HG03565 (cell line): ENCODE data around the gene H1-8.
"Not testable (repeated sequence)": the region's sequence is repeated elsewhere in the genome, so short reads cannot be mapped to it uniquely, and the experiment has no call there.

Experiments used
- ATAC-seq: cut with Tn5 transposase; IDR thresholded peaks from one replicate; pipeline ENCODE4 v1.9.1; 2021; ENCODE audit warnings: mild to moderate bottlenecking, moderate library complexity; ENCODE audit not compliant: unreplicated experiment

Gene H1-8

DNA sequence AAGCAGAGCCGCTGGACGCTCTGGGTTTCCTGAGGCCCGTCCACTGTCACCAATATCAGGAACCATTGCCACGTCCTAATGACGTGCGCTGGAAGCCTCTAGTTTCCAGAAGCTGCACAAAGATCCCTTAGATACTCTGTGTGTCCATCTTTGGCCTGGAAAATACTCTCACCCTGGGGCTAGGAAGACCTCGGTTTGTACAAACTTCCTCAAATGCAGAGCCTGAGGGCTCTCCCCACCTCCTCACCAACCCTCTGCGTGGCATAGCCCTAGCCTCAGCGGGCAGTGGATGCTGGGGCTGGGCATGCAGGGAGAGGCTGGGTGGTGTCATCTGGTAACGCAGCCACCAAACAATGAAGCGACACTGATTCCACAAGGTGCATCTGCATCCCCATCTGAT lies 11.3 kb upstream of the H1-8 start:
- no peak for ATAC-seq

DNA sequence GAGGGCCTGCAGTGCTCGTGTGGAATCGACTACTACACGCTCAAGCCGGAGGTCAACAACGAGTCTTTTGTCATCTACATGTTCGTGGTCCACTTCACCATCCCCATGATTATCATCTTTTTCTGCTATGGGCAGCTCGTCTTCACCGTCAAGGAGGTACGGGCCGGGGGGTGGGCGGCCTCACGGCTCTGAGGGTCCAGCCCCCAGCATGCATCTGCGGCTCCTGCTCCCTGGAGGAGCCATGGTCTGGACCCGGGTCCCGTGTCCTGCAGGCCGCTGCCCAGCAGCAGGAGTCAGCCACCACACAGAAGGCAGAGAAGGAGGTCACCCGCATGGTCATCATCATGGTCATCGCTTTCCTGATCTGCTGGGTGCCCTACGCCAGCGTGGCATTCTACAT lies 10.7 kb upstream of the H1-8 start:
- ATAC-seq, result no peak

DNA sequence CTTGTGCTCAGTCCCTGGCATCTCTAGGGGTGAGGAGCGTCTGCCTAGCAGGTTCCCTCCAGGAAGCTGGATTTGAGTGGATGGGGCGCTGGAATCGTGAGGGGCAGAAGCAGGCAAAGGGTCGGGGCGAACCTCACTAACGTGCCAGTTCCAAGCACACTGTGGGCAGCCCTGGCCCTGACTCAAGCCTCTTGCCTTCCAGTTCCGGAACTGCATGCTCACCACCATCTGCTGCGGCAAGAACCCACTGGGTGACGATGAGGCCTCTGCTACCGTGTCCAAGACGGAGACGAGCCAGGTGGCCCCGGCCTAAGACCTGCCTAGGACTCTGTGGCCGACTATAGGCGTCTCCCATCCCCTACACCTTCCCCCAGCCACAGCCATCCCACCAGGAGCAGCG lies 9.6 kb upstream of the H1-8 start:
- ATAC-seq, result no peak

DNA sequence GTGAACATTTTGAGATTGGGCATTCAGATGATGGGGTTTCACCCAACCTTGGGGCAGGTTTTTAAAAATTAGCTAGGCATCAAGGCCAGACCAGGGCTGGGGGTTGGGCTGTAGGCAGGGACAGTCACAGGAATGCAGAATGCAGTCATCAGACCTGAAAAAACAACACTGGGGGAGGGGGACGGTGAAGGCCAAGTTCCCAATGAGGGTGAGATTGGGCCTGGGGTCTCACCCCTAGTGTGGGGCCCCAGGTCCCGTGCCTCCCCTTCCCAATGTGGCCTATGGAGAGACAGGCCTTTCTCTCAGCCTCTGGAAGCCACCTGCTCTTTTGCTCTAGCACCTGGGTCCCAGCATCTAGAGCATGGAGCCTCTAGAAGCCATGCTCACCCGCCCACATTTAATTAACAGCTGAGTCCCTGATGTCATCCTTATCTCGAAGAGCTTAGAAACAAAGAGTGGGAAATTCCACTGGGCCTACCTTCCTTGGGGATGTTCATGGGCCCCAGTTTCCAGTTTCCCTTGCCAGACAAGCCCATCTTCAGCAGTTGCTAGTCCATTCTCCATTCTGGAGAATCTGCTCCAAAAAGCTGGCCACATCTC lies 8.4 kb upstream of the H1-8 start:
- ATAC-seq, result no peak

DNA sequence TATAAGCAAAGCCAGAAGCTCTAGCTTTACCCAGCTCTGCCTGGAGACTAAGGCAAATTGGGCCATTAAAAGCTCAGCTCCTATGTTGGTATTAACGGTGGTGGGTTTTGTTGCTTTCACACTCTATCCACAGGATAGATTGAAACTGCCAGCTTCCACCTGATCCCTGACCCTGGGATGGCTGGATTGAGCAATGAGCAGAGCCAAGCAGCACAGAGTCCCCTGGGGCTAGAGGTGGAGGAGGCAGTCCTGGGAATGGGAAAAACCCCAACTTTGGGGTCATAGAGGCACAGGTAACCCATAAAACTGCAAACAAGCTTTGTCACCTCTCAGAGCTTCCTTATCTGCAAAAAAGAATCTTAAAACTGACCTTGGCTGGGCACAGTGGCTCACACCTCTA lies 7.9 kb upstream of the H1-8 start:
- no peak for ATAC-seq

DNA sequence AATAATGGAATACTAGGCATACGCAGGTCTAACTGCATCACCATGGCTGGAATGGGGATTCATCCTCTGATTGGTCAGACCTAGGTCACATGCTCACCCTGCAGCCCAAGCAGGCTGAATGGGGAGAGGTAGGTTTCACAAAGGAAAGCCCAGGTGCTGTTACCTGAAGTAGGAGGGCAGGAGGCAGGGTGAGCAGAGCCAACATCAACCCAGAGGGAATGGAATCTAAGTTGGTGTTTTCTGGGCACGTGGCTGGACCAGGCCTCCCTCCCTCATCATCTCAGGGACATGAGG lies 6.7 kb upstream of the H1-8 start:
- ATAC-seq, result no peak

DNA sequence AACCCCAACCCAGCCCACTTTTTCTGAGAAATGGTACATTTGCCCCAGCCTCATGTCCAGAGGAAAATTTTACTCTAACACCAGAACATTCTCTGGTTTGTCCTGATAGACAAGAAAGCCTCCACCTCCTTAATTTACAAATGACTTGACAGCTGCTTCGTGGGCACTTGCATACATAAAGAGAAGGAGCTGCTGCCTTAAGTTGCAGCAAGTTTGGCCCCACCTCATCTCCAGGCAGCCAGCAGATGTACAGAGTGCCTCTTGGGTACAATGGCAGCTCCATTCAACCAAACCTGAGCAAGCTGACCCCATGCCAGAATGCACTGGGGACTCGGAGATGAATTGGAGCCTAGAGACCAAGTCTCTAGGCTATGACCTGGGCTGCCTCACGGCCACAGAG lies 6.2 kb upstream of the H1-8 start:
- ATAC-seq, result no peak

DNA sequence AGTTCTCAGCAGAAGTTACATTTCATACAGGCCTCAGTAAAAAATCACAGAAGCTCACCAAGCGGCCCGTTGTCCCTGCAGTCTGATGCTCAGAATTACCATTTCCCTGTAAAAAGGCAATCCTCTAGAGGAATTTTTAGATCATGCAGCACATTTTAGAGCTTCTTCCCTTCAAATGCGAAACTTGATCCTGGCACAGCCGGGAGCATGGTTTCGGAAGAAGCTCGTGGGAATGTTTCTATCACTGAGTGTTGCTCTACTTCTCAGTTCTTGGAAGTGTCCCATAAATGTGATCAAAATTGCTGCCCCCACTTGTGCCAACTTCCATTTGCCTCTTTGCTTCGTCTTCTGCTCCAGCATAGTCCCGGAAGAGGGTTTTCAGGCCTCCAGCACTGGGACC lies 3.8 kb upstream of the H1-8 start:
- ATAC-seq, result no peak

DNA sequence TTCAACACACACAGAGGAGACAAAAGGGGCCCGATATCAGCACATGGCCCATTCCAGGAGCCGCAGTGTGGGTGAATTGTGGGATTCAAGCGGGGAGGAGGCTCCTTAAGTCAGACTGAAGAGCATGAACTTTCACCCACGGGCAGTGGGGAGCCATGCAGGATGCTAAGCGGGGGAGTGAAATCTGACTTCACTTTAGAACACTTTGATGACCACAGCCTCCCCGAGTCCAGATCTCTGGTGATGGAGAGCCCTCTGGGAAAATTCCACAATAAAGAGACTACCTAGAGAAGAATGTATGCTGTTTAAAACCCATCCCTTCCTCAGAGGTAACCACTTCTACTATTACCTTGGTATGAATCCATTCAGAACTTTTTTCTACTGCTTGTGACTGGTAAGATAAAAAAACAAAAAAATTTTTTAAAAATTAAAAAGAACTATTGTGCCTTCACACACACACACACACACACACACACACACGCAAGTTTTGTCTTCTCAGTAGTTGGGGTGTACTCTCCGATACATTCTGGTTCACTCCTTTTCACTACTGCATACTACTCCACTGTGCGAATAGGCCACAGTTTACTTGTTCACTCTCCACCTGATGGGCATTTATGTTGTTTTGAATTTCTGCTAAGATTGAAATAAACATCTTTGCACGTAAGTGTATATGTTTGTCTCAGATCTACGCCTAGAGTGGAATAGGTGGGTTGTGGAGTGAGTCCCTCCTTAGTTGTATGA lies 2.0 kb upstream of the H1-8 start:
- no peak for ATAC-seq

DNA sequence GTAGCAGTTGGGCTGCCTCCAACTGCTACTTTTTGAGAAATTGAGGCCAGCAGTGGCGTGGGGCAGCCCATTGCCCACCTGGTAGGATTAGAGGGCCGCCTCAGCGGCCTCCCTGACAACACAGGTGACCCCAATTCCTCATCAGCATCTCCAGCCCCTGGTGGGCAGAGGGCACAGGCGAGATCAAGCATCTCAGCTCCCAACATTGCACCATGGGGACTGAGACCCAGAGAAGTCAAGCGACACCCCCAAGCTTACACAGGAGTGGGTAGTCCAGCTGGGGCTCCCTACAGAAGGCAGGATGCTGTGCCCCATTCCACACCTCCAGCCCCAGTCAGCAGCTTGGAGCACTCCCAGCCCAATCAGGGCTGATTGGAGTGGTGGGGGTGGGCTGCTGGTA lies 228 bp upstream of the H1-8 start:
- no peak for ATAC-seq

DNA sequence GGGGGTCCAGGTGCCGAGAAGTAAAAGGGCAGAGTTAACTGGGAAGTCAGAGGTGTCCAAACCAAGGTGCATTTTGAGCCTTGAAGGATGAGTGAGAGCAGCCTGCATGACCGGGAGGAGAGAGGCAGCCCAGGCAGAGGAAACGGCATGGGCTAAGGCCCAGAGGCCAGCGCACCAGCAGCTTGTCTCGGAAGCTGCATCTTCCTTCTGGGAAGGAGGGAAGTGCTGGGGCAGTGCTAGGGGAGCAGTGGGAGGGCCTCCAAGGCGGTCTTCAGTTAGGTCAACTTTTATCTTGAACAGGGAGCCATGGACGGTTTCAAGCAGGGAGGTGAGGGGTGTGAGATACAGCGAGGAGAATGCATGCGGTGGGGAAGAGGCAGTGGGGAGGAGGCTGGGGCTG lies 1.0 kb downstream of the H1-8 start:
- no peak for ATAC-seq

DNA sequence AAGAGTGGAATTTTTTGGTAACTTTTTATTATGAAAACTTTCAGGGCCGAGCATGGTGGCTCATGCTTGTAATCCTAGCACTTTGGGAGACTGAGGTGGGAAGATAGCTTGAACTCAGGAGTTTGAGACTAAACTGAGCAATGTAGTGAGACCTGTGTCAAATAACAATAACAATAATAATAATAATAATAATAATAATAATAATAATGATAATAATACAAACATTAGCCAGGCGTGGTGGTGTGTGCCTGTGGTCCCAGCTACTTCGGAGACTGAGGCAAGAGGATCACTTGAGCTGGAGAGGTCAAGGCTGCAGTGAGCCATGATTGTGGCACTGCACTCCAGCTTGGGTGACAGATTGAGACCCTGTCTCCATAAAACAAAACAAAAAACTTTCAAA lies 3.0 kb downstream of the H1-8 start:
- not testable (repeated sequence) for ATAC-seq

DNA sequence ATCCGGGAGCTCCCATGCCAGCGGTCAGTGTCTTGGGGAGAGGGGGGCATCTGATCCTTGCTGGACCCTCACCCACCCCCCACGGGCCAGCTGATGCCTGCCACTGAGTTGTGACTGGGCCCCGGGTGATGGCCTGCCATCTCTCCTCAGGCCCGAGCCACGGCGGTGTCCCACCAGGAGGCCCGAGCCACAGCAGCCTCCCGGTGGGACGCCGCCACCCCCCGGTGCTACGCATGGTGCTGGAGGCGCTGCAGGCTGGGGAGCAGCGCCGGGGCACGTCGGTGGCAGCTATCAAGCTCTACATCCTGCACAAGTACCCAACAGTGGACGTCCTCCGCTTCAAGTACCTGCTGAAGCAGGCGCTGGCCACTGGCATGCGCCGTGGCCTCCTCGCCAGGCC lies 4.3 kb downstream of the H1-8 start:
- no peak for ATAC-seq

DNA sequence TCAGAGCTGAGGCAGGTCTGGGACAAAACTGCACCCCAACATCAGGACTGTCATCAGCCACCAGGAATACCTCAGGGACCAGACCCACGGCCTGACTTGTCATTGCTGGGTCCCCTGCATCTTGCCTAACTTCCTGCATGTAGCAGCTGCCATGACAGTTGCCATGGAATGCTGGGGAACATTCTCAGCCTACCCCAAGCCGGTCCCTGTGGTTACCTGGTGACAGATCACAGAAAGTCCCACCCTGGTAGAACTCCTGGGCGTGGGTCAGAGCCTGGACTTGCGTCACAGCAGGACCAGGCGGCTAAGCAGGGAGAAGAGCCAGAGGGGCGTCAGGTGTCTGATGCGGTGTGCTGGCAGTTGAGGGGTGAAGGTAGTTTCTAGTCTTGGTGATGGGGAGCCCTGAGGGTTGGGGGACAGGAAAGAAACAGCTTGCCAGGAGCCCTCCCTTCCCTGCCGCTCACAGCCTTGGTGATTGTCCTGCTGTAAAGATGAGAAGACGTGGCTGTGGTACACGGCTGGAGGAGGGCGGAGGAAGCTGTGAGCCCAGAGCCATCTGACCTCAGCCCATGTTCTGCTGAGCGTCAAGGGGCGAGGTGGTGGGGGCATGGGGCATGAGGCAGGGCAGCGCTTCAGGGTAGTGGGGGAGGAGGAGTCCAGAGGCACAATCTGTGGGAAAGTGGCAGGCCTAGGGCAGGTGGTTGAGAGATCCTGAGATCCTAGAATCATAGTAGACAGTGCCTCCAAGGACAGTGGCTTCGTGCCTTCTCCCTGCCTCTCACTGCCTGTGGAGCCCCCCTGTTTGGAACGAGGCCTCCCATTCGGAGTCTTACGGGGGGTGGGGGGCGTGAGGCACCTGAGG lies 5.4 kb downstream of the H1-8 start:
- no peak for ATAC-seq

DNA sequence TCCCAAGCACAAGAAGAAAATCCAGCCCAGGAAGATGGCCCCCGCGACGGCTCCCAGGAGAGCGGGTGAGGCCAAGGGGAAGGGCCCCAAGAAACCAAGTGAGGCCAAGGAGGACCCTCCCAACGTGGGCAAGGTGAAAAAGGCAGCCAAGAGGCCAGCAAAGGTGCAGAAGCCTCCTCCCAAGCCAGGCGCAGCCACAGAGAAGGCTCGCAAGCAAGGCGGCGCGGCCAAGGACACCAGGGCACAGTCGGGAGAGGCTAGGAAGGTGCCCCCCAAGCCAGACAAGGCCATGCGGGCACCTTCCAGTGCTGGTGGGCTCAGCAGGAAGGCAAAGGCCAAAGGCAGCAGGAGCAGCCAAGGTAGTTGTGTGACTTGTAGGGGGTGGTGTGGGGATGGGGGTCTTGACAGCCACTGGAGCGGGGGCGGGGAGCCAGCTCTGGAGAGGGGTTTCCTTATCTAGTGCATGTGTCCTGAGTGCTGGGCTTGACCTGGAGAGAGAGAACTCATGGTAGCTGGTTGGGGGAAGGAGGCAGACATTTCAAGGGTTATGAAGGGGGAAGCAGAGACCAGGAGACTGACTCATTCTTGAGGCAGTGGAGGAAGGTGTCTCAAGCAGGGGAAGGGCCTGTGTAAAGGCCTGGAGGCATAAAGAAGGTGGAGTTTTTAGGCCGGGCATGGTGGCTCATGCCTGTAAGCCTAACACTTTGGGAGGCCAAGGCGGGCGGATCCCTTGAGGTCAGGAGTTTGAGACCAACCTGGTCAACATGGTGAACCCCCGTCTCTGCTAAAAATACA lies 6.2 kb downstream of the H1-8 start:
- no peak for ATAC-seq

DNA sequence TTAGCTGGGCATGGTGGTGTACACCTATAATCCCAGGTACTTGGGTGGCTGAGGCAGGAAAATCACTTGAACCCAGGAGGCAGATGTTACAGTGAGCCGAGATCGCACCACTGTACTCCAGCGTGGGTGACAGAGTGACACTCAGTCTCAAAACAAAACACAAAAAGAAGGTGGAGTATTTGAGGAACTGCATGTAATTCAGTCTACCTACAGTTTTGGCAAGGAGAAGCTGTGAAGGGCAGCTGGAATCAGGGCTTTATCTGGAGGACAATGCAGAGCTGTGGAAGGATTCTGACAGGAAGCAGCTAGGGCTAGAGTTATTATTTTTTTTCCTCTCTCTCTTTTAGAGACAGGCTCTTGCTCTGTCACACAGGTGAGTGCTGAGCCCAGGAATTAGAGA lies 6.8 kb downstream of the H1-8 start:
- ATAC-seq, result no peak

DNA sequence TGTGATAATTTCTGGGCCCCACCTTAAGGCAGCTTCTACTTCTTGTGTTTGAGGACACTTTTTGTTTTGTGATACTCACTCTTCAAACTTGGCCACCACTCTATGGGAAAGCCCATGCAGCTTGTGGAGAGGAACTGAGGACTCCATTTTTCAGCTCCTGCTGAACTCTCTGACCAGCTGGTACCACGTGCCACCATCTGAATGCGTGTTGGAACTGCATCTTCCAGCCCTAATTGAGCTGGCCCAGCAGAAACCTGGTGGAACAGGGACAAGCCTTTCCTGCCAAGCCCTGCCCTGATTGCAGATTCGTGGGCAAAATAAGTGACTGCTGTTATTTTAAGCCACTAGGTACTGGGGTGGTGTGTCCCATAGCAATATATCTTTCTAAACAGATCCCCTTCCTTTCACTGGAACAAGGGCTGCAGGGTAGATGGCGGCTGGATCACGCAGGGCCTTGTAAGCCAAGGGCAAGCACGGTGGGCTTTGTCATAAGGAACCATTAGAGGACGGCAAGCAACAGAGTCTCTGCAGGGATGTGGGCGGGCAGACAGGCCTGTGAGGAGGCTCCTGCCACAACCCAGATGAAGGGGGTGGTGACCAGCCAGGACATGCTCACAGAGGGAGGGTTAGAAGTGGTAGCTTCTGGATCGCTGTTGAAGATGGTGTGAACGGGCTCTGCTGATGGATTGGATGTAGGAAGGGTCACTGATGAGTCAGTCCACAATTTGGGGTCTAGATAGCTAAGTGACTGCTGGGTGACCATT lies 9.5 kb downstream of the H1-8 start:
- ATAC-seq, result no peak

DNA sequence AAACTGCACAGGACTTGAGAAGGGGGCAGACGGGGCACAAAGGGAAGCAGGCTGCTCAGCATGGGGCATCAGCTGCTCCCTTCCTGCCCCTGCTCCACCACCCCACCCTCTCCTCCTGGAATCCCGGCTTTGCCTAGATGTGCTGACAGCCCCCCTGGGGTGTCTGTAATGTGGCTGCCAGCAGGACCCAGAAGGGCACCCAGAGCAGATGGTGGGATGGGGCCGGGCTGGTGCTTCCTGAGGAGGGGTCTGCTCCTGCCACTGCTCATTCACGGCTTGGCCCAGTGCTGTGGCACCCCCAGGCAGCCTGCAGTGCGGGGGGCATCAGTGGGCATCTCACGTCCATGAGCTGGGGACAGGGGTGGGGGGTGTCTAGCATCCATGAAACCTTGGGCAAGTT lies 10.2 kb downstream of the H1-8 start:
- ATAC-seq, result no peak

DNA sequence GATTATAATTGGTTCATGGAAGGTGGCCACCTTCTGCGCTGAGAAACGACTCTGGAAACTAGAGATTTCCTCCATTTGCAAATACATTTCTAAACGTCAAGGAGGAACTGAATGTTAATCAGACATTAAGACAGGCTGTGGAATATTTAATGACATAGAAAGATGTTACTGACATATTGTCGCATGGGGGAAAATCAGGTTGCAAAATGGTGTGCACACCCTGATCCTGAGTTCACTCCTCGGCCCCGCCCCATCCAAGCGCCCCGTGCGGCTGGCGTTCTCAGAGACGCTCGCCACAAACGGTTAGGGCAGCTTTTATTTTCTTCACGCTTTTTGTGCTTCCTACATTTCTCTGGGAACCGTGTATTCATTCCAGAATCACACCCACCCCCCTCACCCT lies 10.7 kb downstream of the H1-8 start:
- ATAC-seq, result no peak

DNA sequence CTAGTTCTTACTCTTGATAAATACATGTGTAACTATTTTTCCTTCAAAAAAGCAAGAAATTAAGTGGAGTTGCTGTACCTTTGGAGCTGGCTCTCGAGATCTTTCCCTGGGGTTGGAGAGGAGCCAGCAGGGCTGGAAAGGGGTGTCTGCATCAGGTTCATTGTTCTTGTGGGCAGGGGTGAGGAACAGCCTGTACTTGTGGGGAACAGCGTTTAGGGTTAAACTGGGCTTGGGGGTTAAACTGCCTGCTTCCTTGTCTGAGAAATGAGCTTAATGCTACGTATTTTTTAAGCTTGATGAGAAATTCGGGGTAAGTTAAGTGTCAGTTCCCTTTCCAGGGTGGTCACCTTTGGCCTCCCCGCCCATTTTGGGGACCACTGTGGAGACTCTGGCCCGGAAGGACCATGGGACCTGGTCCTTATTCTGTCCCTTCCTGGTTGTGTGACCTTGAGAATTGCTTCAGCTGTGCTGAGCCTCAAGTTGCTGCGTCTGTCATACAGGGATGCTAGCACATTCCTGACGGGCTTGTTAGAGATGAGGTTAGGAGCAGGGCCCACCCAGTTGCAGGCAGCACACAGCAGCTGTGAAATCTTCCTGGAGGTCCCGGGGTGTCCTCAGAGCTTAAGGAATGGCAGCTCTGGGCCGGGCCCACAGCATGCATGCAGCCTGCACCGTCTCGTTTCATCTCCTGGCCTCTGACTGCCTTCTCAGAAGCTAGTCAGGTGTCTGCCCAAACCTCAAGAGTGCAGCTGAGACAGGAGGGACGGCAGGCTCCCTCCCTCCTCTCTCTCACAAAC lies 11.6 kb downstream of the H1-8 start:
- no peak for ATAC-seq
